ENCODE measurements around the gene CTNNA3.

- TF ChIP-seq POLR2A (IDR thresholded peaks at IDR 0.05; ENCODE audit: low read depth, low read length), result no peak
- TF ChIP-seq CTCF (conservative IDR thresholded peaks at IDR 0.05; ENCODE audit: low read depth, low read length), result no peak
- no peak for TF ChIP-seq MAZ (IDR thresholded peaks at IDR 0.05; ENCODE audit: borderline replicate concordance, low read depth, low read length)
- TF ChIP-seq, protein P1, sequence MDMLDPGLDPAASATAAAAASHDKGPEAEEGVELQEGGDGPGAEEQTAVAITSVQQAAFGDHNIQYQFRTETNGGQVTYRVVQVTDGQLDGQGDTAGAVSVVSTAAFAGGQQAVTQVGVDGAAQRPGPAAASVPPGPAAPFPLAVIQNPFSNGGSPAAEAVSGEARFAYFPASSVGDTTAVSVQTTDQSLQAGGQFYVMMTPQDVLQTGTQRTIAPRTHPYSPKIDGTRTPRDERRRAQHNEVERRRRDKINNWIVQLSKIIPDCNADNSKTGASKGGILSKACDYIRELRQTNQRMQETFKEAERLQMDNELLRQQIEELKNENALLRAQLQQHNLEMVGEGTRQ (IDR thresholded peaks at IDR 0.05; ENCODE audit: low read depth, low read length), result no peak
- no peak for TF ChIP-seq SMC3 (IDR thresholded peaks at IDR 0.05; ENCODE audit: low read depth, low read length)
- no peak for TF ChIP-seq BHLHE40 (IDR thresholded peaks at IDR 0.05; ENCODE audit: low read depth, low read length)
- TF ChIP-seq, protein P2, sequence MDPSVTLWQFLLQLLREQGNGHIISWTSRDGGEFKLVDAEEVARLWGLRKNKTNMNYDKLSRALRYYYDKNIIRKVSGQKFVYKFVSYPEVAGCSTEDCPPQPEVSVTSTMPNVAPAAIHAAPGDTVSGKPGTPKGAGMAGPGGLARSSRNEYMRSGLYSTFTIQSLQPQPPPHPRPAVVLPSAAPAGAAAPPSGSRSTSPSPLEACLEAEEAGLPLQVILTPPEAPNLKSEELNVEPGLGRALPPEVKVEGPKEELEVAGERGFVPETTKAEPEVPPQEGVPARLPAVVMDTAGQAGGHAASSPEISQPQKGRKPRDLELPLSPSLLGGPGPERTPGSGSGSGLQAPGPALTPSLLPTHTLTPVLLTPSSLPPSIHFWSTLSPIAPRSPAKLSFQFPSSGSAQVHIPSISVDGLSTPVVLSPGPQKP (IDR thresholded peaks at IDR 0.05; ENCODE audit: borderline replicate concordance, low read depth, low read length), result no peak
- TF ChIP-seq CEBPB (IDR thresholded peaks at IDR 0.05; ENCODE audit: low read depth, low read length), result no peak
These were observed 861.2 kb downstream of the CTNNA3 start for GRCh38 chr10:66834802-66835201.
